Colonic mucosa (tissue), 4 donors: ENCODE data around the gene CBX2. TPM values are rescaled to one million over a fixed set of nuclear protein-coding genes. Genes with fewer than 3 reads are reported as not detected.
A peak's percentile ranks its signal among the peaks of the same experiment; 100 is the strongest.

ENCODE experiments used
- DNase-seq: peaks from one replicate; pipeline ENCODE4 v3.0.0-alpha.2; 2020
- H3K27ac ChIP-seq: fragments of 200-600 bp; one replicate; pipeline ENCODE4 v1.8.0; 2021
- H3K27me3 ChIP-seq: fragments of 200-600 bp; one replicate; pipeline ENCODE4 v1.8.0; 2021
- H3K36me3 ChIP-seq: fragments of 200-600 bp; one replicate; pipeline ENCODE4 v1.8.0; 2021
- H3K4me1 ChIP-seq: fragments of 200-600 bp; one replicate; pipeline ENCODE4 v1.8.0; 2021; ENCODE audit warnings: mild to moderate bottlenecking
- H3K4me3 ChIP-seq: fragments of 200-600 bp; one replicate; pipeline ENCODE4 v1.8.0; 2021
- H3K9ac ChIP-seq, 2 donors: one replicate each; pipeline ENCODE4 v1.7.0; 2013; ENCODE audit warnings: control low read depth in 2 of 2, low read depth in 2 of 2, low read length in 2 of 2
- H3K9me3 ChIP-seq: fragments of 200-600 bp; one replicate; pipeline ENCODE4 v1.8.0; 2021
- intact Hi-C: fragments of 100-400 bp; cut with DNase I; formaldehyde crosslinking; loops from one replicate; pipeline ENCODE4 v1.14.1; 2022
- total RNA-seq, 2 donors: library from RNA; stranded (reverse); fragmentation: NEBNext Ultra II Directional in 1 of 2; extraction: Animal tissue kit (Norgen Biotek cat#: 25700) in 1 of 2; gene quantifications; one replicate each; pipeline ENCODE4 v1.2.1, GENCODE V29; 2021
- TF ChIP-seq, protein P1 (sequence below): fragments of 200-600 bp; IDR thresholded peaks from one replicate; pipeline ENCODE4 v1.8.0; 2022; ENCODE audit warnings: antibody characterized with exemption, mild to moderate bottlenecking
- donor health status: healthy.
- donor health status: DM: no; HTN: no; CAD: no.
- donor health status: DM: no; HTN: no; CAD: no.

CBX2 gene
- total RNA-seq, 2 donors from 2014 or later = 2.1 to 4.0 TPM

DNA sequence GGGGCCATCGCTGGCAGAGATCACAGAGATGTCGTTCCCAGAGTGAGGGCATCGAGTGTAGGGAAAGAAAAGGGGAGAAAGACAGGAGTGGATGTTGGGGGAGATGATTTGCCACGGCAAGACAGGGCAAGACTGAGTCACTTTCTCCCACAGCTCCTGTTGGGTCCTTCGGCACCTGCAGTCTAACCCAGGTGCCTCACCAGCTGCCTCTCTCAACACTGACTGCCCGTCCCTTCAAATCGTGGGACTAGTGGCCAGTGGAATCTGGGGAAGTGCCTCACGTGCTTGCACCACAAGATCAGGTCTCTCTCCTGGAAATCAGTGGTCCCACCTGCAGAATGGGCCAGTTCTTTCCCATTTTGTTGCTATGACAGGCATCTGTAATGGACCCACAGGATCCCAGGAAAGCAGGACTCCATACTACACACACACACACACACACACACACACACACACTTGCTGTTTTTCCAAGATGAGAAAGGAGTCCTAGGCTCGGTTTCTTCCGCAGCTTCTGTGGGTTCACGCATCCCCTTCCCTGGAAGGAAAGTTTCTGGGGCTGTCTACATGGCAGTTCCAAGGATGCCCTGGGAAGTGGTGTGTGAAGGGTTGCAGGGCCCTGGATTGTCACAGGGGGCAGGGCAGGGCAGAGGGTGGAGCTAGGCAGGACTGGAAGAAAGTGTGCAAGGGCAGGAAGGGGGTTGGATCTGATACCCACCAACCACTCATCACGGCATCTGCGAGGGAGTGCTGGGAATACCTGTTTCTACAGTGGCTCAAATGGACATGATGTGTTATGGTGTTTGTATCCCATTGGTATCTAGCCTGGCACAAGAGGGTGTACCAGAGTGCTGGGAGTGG is 29.1 kb downstream of the CBX2 start:
- Histone ChIP-seq H3K9me3 (no peaks in the 10 kb centered on the region), H3K4me3 (no peak overlapping the region), H3K9ac (no peak overlapping the region), H3K27ac (no peak overlapping the region), H3K27me3 (peaks cover 83% of the 10 kb centered on the region), H3K36me3 (no peaks in the 10 kb centered on the region), H3K4me1 (peaks cover 25% of the 10 kb centered on the region)
- intact Hi-C loops = loop anchor here (5.0 kb wide), 1 partner anchor 35 kb away; no protein-coding TSS in a partner anchor
- DNase-seq = no peak
- TF ChIP-seq, protein P1, sequence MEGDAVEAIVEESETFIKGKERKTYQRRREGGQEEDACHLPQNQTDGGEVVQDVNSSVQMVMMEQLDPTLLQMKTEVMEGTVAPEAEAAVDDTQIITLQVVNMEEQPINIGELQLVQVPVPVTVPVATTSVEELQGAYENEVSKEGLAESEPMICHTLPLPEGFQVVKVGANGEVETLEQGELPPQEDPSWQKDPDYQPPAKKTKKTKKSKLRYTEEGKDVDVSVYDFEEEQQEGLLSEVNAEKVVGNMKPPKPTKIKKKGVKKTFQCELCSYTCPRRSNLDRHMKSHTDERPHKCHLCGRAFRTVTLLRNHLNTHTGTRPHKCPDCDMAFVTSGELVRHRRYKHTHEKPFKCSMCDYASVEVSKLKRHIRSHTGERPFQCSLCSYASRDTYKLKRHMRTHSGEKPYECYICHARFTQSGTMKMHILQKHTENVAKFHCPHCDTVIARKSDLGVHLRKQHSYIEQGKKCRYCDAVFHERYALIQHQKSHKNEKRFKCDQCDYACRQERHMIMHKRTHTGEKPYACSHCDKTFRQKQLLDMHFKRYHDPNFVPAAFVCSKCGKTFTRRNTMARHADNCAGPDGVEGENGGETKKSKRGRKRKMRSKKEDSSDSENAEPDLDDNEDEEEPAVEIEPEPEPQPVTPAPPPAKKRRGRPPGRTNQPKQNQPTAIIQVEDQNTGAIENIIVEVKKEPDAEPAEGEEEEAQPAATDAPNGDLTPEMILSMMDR = no peak

DNA sequence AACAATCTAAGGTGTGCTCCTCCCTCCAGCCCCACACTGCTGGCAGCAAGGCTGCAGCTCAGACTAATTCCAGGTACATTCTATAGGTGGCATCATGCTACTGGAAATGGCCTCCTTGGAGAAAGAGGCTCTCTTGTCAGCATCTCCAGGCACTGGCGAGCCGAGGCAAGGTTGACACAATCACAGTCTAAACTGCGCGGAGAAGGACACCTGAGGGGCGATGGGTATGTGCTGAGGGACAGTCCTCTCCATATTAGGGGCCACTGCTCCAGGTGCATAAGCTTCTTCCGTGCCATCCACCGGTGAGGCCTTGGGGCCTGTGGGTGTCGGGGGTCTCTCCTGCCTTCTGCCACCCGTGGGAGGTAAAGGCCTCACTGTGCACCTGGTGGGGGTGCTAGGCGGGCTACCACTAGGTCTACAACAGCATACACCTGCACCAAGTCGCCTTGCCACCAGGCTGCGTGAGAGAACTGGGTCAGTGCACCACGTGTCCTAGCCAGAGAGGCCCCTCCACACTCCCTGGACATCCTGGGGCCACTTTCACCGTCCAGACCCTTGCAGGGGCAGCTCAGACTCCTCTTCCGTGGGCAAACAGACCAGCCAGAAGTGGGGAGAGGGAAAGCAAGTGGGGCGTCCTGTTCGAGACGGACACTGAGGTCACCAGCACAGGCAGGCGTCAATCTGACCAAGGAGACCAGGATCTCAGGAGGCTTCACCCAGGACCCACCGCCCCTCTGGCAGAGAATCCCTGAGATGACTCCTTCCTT is 31.0 kb downstream of the CBX2 start:
- intact Hi-C loops = loop anchor here (5.0 kb wide), 1 partner anchor 33 kb away; no protein-coding TSS in a partner anchor
- peak; percentile 61 for DNase-seq
- Histone ChIP-seq H3K9me3 (no peaks in the 10 kb centered on the region), H3K36me3 (no peaks in the 10 kb centered on the region), H3K9ac (no peak overlapping the region), H3K4me3 (no peak overlapping the region), H3K27ac (no peak overlapping the region), H3K27me3 (peaks cover 78% of the 10 kb centered on the region), H3K4me1 (peaks cover 24% of the 10 kb centered on the region)
- TF ChIP-seq, protein P1 = peak; percentile 28

DNA sequence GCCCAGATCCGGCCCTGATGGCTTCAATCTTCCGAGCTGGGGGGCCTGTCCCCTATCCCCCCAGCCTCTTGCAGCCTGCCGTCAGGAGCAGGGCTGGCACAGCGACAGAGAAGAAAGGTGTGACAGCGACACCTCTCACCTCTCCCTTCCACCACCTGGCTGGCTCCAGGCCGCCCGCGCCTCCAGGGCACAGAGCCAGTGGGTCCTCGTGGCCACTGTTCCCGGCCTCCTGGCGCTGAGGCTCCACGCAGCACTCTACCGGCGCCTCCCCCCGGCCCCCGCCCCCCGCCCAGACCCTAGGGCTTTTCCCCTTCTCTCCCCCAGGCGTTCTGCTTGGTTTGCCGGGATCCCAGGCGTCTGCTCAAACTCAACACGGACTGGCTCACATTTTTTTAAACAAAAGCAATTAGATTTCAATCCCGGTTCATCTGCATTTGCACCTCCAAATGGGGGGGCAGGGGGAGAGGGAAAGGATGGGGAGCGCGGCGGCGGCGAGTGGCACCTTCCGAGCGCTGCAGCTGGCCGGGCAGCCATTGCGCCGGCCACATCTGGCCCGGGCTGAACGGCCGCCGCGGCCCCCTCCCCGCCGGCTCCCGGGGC is 31.7 kb downstream of the CBX2 start:
- DNase-seq = peak; percentile 72
- H3K27me3 ChIP-seq = peaks cover 78% of the 10 kb centered on the region
- intact Hi-C loops = loop anchor here (5.0 kb wide), 1 partner anchor 33 kb away; no protein-coding TSS in a partner anchor

DNA sequence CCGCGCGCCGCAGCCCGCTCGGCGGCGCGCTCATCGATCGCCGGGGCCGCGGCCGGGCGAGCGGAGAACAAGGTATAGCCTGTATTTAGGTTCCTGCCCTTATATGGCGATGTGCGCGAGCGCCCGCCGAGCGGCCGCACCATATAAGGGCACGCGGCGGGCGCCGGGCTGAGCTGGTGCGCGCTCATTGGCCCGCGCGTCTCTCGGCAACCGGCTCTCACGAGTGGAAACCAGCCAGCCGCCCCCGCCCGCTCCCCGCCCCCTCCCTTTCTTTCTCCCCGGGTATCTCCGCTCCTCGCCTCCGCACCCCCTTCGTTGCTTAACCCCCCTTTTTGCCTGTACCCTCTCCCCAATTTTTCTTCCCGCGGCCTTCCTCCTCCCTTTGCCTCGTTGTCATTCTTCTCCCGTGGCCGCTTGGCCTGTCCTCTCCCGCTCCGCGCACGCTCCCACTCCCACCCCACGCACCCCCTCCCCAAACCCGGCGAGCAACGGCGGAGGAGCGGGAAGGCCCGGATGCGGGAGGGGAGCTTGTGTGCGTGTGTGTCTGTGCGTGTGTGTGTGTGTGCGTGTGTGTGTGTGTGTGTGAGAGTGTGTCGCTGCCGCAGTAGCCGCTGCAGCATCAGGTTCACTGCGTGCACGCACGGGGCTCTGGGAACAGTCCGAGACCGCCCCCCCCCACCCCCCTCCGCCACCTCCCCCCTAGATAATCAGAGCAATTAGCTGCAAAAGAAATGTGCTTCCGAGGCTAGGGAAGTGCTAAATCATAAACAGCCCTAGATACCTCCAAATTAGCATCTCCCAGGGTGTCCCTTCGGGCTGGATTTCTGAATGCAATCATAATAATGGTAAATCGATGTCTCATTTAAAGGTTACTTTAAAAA is 32.4 kb downstream of the CBX2 start:
- peak; percentile 86 for DNase-seq
- Histone ChIP-seq H3K9me3 (no peaks in the 10 kb centered on the region), H3K4me3 (no peak overlapping the region), H3K4me1 (peaks cover 33% of the 10 kb centered on the region), H3K27ac (no peak overlapping the region), H3K36me3 (no peaks in the 10 kb centered on the region), H3K27me3 (peaks cover 78% of the 10 kb centered on the region), H3K9ac (no peak overlapping the region)
- intact Hi-C loops = no loop called here
- TF ChIP-seq, protein P1 = no peak

More for the DNA sequence above, 31.7 kb downstream of the CBX2 start:
- Histone ChIP-seq H3K27ac (no peak overlapping the region), H3K36me3 (no peaks in the 10 kb centered on the region), H3K9me3 (no peaks in the 10 kb centered on the region), H3K9ac (no peak overlapping the region), H3K4me3 (no peak overlapping the region), H3K4me1 (peaks cover 26% of the 10 kb centered on the region)
- TF ChIP-seq, protein P1 = no peak
